GM12891 (cell line): ENCODE data around the gene RBM7.

ENCODE experiments used
- POLR2AphosphoS5 ChIP-seq: IDR thresholded peaks from 2 replicates; pipeline ENCODE4 v1.6.1; 2011; ENCODE audit warnings: low read depth, low read length, control low read depth
- TAF1 ChIP-seq: IDR thresholded peaks from 2 replicates; pipeline ENCODE4 v1.6.1; 2011; ENCODE audit warnings: low read depth, low read length, control low read depth

DNA sequence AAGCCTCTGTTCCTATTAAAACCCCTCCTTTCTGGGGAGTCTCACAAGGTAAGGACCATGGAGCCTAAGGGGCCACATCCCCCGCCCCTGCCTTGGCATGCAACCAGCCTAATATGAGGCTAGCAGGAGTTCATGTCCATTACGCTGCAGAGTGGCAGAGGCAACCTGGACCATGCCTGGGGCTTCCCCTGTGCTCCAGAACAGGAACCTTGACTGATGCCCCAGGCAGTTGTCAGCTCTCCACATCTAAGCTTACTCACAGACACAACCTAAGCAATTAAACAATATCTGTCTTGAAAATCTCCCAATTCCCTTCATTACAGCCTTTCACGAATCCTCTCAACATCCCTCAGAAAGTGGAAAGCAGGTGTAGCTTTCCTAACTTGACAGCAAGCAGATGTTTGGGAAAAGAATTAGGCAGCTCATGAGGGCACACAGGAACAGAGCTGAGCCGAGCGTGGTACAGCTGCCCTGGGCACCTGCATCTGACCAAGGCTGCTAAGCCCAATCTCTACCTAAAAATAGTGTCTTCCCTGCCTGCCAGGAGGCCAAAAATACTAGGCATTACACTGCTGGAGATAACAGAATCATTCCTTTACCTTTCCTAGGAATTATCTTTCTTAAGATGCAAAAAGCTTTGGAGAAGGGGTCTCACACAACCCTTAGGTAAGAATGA lies 20.9 kb upstream of the RBM7 start:
- TF ChIP-seq POLR2AphosphoS5 (no peak), TAF1 (no peak)
